ENCODE measurements around the gene SAG. TPM values are rescaled to one million over a fixed set of nuclear protein-coding genes. Genes with fewer than 3 reads are reported as not detected.
A peak's percentile ranks its signal among the peaks of the same experiment; 100 is the strongest.

SAG gene
- total RNA-seq, 2 donors from 2014 or later, result 0.45 TPM; not detected in 1

GRCh38 chr2:233385489-233386044 lies 78.0 kb downstream of the SAG start:
- peaks cover 18% of the 10 kb centered on the region for H3K4me1 ChIP-seq (replicated peaks)
- peak overlapping the region; percentile 65 to 87 for H3K27ac ChIP-seq
- DNase-seq (ENCODE audit: low spot score), result no peak
- no peak overlapping the region for H3K4me3 ChIP-seq
- no peaks in the 10 kb centered on the region for H3K9me3 ChIP-seq
- 81% methylated on average over 14 of the region's 14 CpGs for WGBS
- TF ChIP-seq POLR2AphosphoS5 (IDR thresholded peaks at IDR 0.05) (no peak), POLR2A (IDR thresholded peaks at IDR 0.05) (no peak), CTCF (IDR thresholded peaks at IDR 0.05) (no peak)
- H3K36me3 ChIP-seq, result no peaks in the 10 kb centered on the region
- H3K27me3 ChIP-seq (replicated peaks; ENCODE audit: insufficient read depth), result no peaks in the 10 kb centered on the region
- intact Hi-C loops (cut with DNase I), result loop anchor here (2.0 kb wide), 1 partner anchor 23 kb away; no protein-coding TSS in a partner anchor

- no peaks in the 10 kb centered on the region for H3K9me3 ChIP-seq
- 62% methylated on average over 13 of the region's 13 CpGs for WGBS
- no peaks in the 10 kb centered on the region for H3K27me3 ChIP-seq (replicated peaks; ENCODE audit: insufficient read depth)
- TF ChIP-seq POLR2A (IDR thresholded peaks at IDR 0.05) (no peak), POLR2AphosphoS5 (IDR thresholded peaks at IDR 0.05) (no peak), CTCF (IDR thresholded peaks at IDR 0.05) (no peak)
- H3K4me1 ChIP-seq (replicated peaks), result peaks cover 18% of the 10 kb centered on the region
- intact Hi-C loops (cut with DNase I), result loop anchor here (2.0 kb wide), 1 partner anchor 22 kb away; no protein-coding TSS in a partner anchor
- H3K36me3 ChIP-seq, result no peaks in the 10 kb centered on the region
- peak overlapping the region; percentile 87 to 89 for H3K27ac ChIP-seq
- DNase-seq (ENCODE audit: low spot score), result no peak
- no peak overlapping the region for H3K4me3 ChIP-seq
These were observed 78.9 kb downstream of the SAG start for GRCh38 chr2:233386382-233387041.

- peak overlapping the region; percentile 87 to 89 for H3K27ac ChIP-seq
- intact Hi-C loops (cut with DNase I), result loop anchor here (2.0 kb wide), 1 partner anchor 22 kb away; no protein-coding TSS in a partner anchor
- no peak for TF ChIP-seq POLR2AphosphoS5 (IDR thresholded peaks at IDR 0.05)
- TF ChIP-seq CTCF (IDR thresholded peaks at IDR 0.05), result no peak
- TF ChIP-seq POLR2A (IDR thresholded peaks at IDR 0.05), result no peak
- H3K36me3 ChIP-seq, result no peaks in the 10 kb centered on the region
- WGBS, result 63% methylated on average over 13 of the region's 13 CpGs
- H3K27me3 ChIP-seq (replicated peaks; ENCODE audit: insufficient read depth), result no peaks in the 10 kb centered on the region
- DNase-seq (ENCODE audit: low spot score), result no peak
- no peak overlapping the region for H3K4me3 ChIP-seq
- H3K4me1 ChIP-seq (replicated peaks), result peaks cover 18% of the 10 kb centered on the region
- no peaks in the 10 kb centered on the region for H3K9me3 ChIP-seq
These were observed 79.6 kb downstream of the SAG start for GRCh38 chr2:233387225-233387624.

GRCh38 chr2:233387667-233388528 lies 80.3 kb downstream of the SAG start:
- H3K27ac ChIP-seq, result peak overlapping the region; percentile 87 to 89
- no peaks in the 10 kb centered on the region for H3K27me3 ChIP-seq (replicated peaks; ENCODE audit: insufficient read depth)
- 21% methylated on average over 25 of the region's 25 CpGs for WGBS
- H3K36me3 ChIP-seq, result no peaks in the 10 kb centered on the region
- no peaks in the 10 kb centered on the region for H3K9me3 ChIP-seq
- H3K4me1 ChIP-seq (replicated peaks), result peaks cover 18% of the 10 kb centered on the region
- peak; percentile 91 for DNase-seq (ENCODE audit: low spot score)
- TF ChIP-seq POLR2A (IDR thresholded peaks at IDR 0.05) (no peak), POLR2AphosphoS5 (IDR thresholded peaks at IDR 0.05) (peak; percentile 81)
- intact Hi-C loops (cut with DNase I), result loop anchor here (2.0 kb wide), 1 partner anchor 21 kb away; no protein-coding TSS in a partner anchor
- no peak overlapping the region for H3K4me3 ChIP-seq

GRCh38 chr2:233389601-233390125 lies 82.0 kb downstream of the SAG start:
- peaks cover 16% of the 10 kb centered on the region for H3K4me1 ChIP-seq (replicated peaks)
- no peak for DNase-seq (ENCODE audit: low spot score)
- intact Hi-C loops (cut with DNase I), result no loop called here
- H3K27me3 ChIP-seq (replicated peaks; ENCODE audit: insufficient read depth), result no peaks in the 10 kb centered on the region
- peak overlapping the region; percentile 87 to 89 for H3K27ac ChIP-seq
- no peaks in the 10 kb centered on the region for H3K9me3 ChIP-seq
- WGBS, result 78% methylated on average over 8 of the region's 8 CpGs
- H3K4me3 ChIP-seq, result no peak overlapping the region
- H3K36me3 ChIP-seq, result no peaks in the 10 kb centered on the region
- no peak for TF ChIP-seq POLR2A (IDR thresholded peaks at IDR 0.05)
- TF ChIP-seq CTCF (IDR thresholded peaks at IDR 0.05), result no peak
- no peak for TF ChIP-seq POLR2AphosphoS5 (IDR thresholded peaks at IDR 0.05)
